ENCODE results near the gene NTM. TPM values are rescaled to one million over a fixed set of nuclear protein-coding genes. Genes with fewer than 3 reads are reported as not detected.

The NTM gene
- total and polyA plus RNA-seq, 2 donors (not counting 3 experiments of a cell fraction or from before 2014, with no cell fraction given), result 1.00 to 1.1 TPM

DNA sequence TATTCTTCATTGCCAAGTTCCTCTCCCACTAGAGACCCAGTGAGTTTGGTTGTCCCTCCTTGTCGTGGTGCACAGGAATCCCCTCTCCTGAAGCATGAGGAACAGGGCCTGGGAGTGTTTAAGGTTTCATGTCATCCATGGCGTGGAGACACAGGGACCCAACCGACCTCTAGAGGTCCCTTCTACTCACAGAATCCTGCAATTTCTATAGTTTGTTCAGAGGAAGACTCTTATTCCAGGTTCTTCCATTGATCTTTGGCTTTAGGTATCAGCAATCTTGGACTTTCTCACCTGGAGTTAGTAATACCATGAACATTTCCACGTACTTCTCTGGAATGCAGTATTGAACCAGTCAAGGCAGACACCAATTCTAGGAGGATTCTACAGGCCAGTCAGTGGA lies 548.2 kb downstream of the NTM start:
- Histone ChIP-seq H3K9ac (replicated peaks; ENCODE audit: extremely low read depth, insufficient read depth, low read length) (no peak overlapping the region), H3K27me3 (ENCODE audit: control insufficient read depth in 2 of 2, insufficient read depth in 2 of 2, low read length in 2 of 2) (no peaks in the 10 kb centered on the region), H3K9me1 (replicated peaks; ENCODE audit: control insufficient read depth, extremely low read depth, insufficient read depth, low read length) (no peaks in the 10 kb centered on the region), H3K36me3 (ENCODE audit: control insufficient read depth in 2 of 2, extremely low read depth in 1 of 2, insufficient read depth in 2 of 2, low read length in 2 of 2) (no peaks in the 10 kb centered on the region), H3K4me3 (replicated peaks in 1 of 3; ENCODE audit: insufficient read depth in 1 of 3, low read depth in 1 of 3, low read length in 3 of 3) (no peak overlapping the region), H4K20me1 (replicated peaks; ENCODE audit: control insufficient read depth, extremely low read depth, insufficient read depth, low read length) (no peaks in the 10 kb centered on the region), H3K9me3 (replicated peaks; ENCODE audit: control insufficient read depth, insufficient read depth, low read length) (no peaks in the 10 kb centered on the region), H2AFZ (ENCODE audit: low read depth, low read length) (no peak overlapping the region), H3K79me2 (ENCODE audit: control insufficient read depth, insufficient read depth, low read length) (no peaks in the 10 kb centered on the region), H3K27ac (ENCODE audit: insufficient read depth, low read depth, low read length) (no peak overlapping the region), H3K4me1 (ENCODE audit: control insufficient read depth, extremely low read depth, insufficient read depth, low read length) (no peaks in the 10 kb centered on the region), H3K4me2 (ENCODE audit: insufficient read depth, low read length) (no peak overlapping the region)
- FAIRE-seq (no peak), DNase-seq (ENCODE audit: low read depth, low spot score) (no peak)
- dilution Hi-C loops (cut with MboI; ENCODE audit: extremely low pct_ligation_motif_present, low sequenced_read_pairs), result loop anchor here (25.0 kb wide), 1 partner anchor 181 kb away; no protein-coding TSS in a partner anchor
- intact Hi-C loops (cut with micrococcal nuclease), result no loop called here
- BruUV-seq (replicated peaks), result no TSS peak
- ChIA-PET POLR2A (no interaction called here), CTCF (interaction anchor here (0.9 to 9.6 kb wide), 2 partner anchors 170 to 208 kb away, joined by 3 to 322 read pairs; no protein-coding TSS in a partner anchor)
- TF ChIP-seq CTCF (IDR thresholded peaks at IDR 0.05; ENCODE audit: extremely low read depth in 1 of 2, insufficient read depth in 1 of 2, low read depth in 1 of 2, low read length in 2 of 2), result no peak
- no peak for TF ChIP-seq POLR2AphosphoS5 (IDR thresholded peaks at IDR 0.05; ENCODE audit: insufficient read depth, low read depth, low read length)
- no peak for TF ChIP-seq JUN (IDR thresholded peaks at IDR 0.05; ENCODE audit: borderline replicate concordance, insufficient read depth, insufficient read length, low read depth)
- TF ChIP-seq POLR2A (IDR thresholded peaks at IDR 0.05; ENCODE audit: low read depth, low read length), result no peak
- no peak for TF ChIP-seq GATA2 (IDR thresholded peaks at IDR 0.05; ENCODE audit: insufficient read depth, insufficient read length, low read depth, low read length)
- TF ChIP-seq MAX (IDR thresholded peaks at IDR 0.05; ENCODE audit: insufficient read depth, insufficient read length), result no peak
- TF ChIP-seq MYC (IDR thresholded peaks at IDR 0.05; ENCODE audit: low read depth, low read length), result no peak
- TF ChIP-seq EZH2 (IDR thresholded peaks at IDR 0.05; ENCODE audit: borderline replicate concordance, low read depth, low read length, severe bottlenecking), result no peak
- TF ChIP-seq FOS (IDR thresholded peaks at IDR 0.05; ENCODE audit: borderline replicate concordance, insufficient read depth, low read length), result no peak

All from endothelial cell of umbilical vein (primary cell).